GM12872 (cell line): ENCODE measurements around the gene TSPYL4.

Source experiments
- CTCF ChIP-seq: IDR thresholded peaks from 3 replicates; pipeline ENCODE4 v1.5.1; 2011; ENCODE audit warnings: low read depth, mild to moderate bottlenecking, low read length, moderate library complexity; ENCODE audit not compliant: insufficient read depth

TSPYL4 gene

GRCh38 chr6:116280161-116280932, 26.5 kb upstream of the TSPYL4 start:
- no peak for TF ChIP-seq CTCF

DNA sequence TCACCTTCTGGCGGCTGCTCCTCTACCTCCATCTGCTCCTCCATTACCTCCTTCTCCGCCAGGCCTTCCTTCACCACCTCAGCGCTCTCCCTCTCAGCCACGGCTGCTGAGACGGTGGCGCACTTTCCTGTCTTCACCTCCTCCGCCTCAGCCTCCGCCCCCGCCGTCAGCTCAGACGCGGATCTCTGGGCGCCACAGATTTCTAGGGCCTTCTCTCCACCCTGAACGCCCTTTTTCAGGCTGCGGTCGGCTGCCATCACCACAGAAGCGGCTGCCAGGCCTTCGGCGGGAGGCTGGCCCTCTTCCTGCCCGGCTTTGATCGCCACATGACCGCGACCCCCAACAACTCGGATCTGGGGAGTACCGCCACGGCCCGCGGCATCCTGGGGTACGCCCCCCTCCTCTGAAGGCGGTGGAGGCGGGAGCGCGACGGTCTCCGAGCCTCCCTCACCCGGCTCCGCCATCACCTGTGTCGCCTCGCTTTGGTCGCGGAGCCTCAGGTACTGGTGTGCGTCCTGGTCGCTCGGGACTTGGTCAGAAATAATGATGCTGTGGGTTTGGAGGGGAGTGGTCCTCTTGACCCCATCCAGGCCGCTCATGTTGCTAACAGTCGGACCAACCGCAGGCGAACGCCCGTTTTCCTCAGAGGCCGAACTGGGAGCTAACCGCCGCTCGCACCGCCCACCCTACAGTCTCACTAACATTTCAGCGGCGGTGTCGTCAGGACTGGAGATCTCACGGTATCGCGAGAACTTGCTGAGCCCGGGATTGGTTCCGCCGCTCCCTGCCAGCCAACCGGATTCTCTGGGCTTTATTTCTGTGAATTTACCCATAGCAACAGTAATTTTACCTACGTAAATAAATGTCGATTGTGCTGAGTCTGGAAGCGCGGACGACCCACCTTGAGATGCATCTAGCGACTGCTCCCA, 25.6 kb upstream of the TSPYL4 start, which contains the start of gene TSPYL1:
Gene TSPYL1 (minus strand): TSS at position 699 of the 929 bp plus-strand sequence. CDS start 100 bp downstream, at position 599.
- TF ChIP-seq CTCF = no peak

GRCh38 chr6:116278854-116279231, 25.0 kb upstream of the TSPYL4 start:
- TF ChIP-seq CTCF = no peak

DNA sequence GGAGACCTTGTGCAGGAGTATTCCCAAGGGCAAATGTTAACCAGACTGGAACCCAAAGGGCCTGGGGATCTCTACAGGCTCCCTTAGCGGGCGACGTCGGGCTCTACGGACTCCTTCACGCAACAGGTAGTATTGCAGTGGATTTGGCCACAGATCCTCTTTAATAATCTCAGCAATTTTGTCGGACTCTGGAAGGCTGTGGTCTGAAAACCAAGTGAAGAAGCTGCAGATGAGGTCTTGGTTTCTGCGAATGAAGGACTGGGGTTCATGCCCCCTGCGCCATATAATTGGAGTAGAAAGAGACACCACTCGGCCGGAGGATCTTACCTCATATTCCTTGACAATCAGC, 24.6 kb upstream of the TSPYL4 start:
- TF ChIP-seq CTCF = no peak

GRCh38 chr6:116277124-116277523, 23.2 kb upstream of the TSPYL4 start:
- no peak for TF ChIP-seq CTCF

GRCh38 chr6:116271149-116271708, 17.4 kb upstream of the TSPYL4 start:
- TF ChIP-seq CTCF = no peak
